ENCODE results near the gene FXN. TPM values are rescaled to one million over a fixed set of nuclear protein-coding genes. Genes with fewer than 3 reads are reported as not detected.
"Not testable (repeated sequence)": the region's sequence is repeated elsewhere in the genome, so short reads cannot be mapped to it uniquely, and the experiment has no call there.

FXN gene
- total and polyA plus RNA-seq, 10 donors, result 11.1 to 25.3 (median 15.8) TPM

DNA sequence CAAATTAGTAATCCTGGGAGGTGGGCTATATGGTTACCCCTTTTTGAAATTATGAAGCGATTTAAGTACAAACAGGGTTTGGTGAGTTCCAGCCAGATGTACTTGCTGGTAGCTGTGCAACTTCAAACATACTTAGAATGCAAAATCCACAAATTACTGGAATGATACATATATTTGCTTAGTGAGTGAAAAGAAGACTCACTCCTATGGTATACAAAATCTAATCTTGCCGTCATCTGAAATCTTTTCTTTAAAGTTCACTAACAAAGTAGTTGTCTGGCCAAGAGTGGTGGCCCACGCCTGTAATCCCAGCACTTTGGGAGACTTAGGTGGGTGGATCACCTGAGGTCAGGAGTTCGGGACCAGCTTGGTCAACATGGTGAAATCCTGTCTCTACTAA lies 73.6 kb downstream of the FXN start:
- Histone ChIP-seq H3K27ac (no peak overlapping the region), H3K4me3 (no peak overlapping the region), H3K27me3 (replicated peaks in 1 of 7) (no peaks in the 10 kb centered on the region), H3K4me1 (no peaks in the 10 kb centered on the region), H3K36me3 (no peaks in the 10 kb centered on the region), H3K9me3 (no peaks in the 10 kb centered on the region)
- DNase-seq, result no peak
- no peak for TF ChIP-seq CTCF (IDR thresholded peaks at IDR 0.05 in 8 of 11, conservative IDR thresholded peaks at IDR 0.05 in 3 of 11)
- TF ChIP-seq POLR2AphosphoS5 (IDR thresholded peaks at IDR 0.05), result no peak
- no peak for TF ChIP-seq POLR2A (IDR thresholded peaks at IDR 0.05)
- WGBS, 5 donors, result 70 to 87% (median 81%) methylated on average over 4 of the region's 4 CpGs
- intact Hi-C loops (cut with DNase I; ENCODE audit: low total_unique reads), result no loop called here

GRCh38 chr9:69112646-69113045 lies 77.1 kb downstream of the FXN start:
- H3K36me3 ChIP-seq; H3K4me3 ChIP-seq; H3K4me1 ChIP-seq; H3K9me3 ChIP-seq; intact Hi-C loops (cut with DNase I; ENCODE audit: low total_unique reads); H3K27me3 ChIP-seq (replicated peaks in 1 of 7); DNase-seq; H3K27ac ChIP-seq: not testable (repeated sequence)
- WGBS, 5 donors, result 95 to 98% (median 96%) methylated on average over 17 of the region's 17 CpGs

GRCh38 chr9:69115621-69116020 lies 80.1 kb downstream of the FXN start:
- WGBS, 5 donors, result 88 to 100% (median 95%) methylated on average over 1 of the region's 1 CpG
- Histone ChIP-seq H3K36me3 (no peaks in the 10 kb centered on the region), H3K4me3 (no peak overlapping the region), H3K4me1 (peaks cover 0 to 5% (median 2%) of the 10 kb centered on the region in 6 donors), H3K27me3 (replicated peaks in 1 of 7) (peaks cover 0 to 4% (median 0%) of the 10 kb centered on the region in 7 donors), H3K27ac (no peak overlapping the region), H3K9me3 (no peaks in the 10 kb centered on the region)
- no peak for DNase-seq
- intact Hi-C loops (cut with DNase I; ENCODE audit: low total_unique reads), result no loop called here
- TF ChIP-seq POLR2A (IDR thresholded peaks at IDR 0.05) (no peak), POLR2AphosphoS5 (IDR thresholded peaks at IDR 0.05) (no peak), CTCF (IDR thresholded peaks at IDR 0.05 in 8 of 11, conservative IDR thresholded peaks at IDR 0.05 in 3 of 11) (no peak)

DNA sequence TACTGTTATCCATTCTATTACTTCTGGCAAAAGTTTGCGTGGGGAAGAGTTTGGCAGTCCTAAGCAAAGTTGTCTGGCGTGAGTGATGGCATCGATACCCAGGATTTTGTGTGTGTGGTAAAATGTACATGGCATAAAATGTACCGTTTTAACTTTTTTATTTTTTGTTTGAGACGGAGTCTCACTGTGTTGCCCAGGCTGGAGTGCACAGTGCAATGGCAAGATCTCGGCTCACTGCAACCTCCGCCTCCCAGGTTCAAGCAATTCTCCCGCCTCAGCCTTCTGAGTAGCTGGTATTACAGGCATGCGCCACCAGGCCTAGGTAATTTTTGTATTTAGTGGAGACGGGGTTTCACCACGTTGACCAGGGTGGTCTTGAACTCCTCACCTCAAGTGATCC lies 83.1 kb downstream of the FXN start:
- H3K9me3 ChIP-seq, result no peaks in the 10 kb centered on the region
- 88 to 92% (median 91%) methylated on average over 11 of the region's 11 CpGs for whole genome bisulfite sequencing, 5 donors
- intact Hi-C loops (cut with DNase I; ENCODE audit: low total_unique reads), result no loop called here
- TF ChIP-seq POLR2AphosphoS5 (IDR thresholded peaks at IDR 0.05) (no peak), CTCF (IDR thresholded peaks at IDR 0.05 in 8 of 11, conservative IDR thresholded peaks at IDR 0.05 in 3 of 11) (no peak)
- peaks cover 6 to 26% (median 20%) of the 10 kb centered on the region in 6 donors for H3K4me1 ChIP-seq
- no peak overlapping the region for H3K4me3 ChIP-seq
- H3K36me3 ChIP-seq, result no peaks in the 10 kb centered on the region
- DNase-seq, result no peak
- peaks cover 0 to 26% (median 0%) of the 10 kb centered on the region in 7 donors for H3K27me3 ChIP-seq (replicated peaks in 1 of 7)
- H3K27ac ChIP-seq, result no peak overlapping the region
